HG02981 (cell line): ENCODE results near the gene STK36.

ENCODE experiments used
- ATAC-seq: cut with Tn5 transposase; IDR thresholded peaks from one replicate; pipeline ENCODE4 v1.9.1; 2021; ENCODE audit warnings: mild to moderate bottlenecking, moderate library complexity; ENCODE audit not compliant: unreplicated experiment

Gene STK36

GRCh38 chr2:218719457-218719856 is 47.6 kb downstream of the STK36 start:
- no peak for ATAC-seq

- ATAC-seq: no peak
Observed at GRCh38 chr2:218720048-218721041, 48.5 kb downstream of the STK36 start.

GRCh38 chr2:218721488-218721887 is 49.6 kb downstream of the STK36 start:
- ATAC-seq: no peak

- ATAC-seq: no peak
Observed at GRCh38 chr2:218721934-218722333, 50.0 kb downstream of the STK36 start.

GRCh38 chr2:218722419-218722818 is 50.5 kb downstream of the STK36 start:
- ATAC-seq: no peak

- no peak for ATAC-seq
Observed at GRCh38 chr2:218722876-218723785, 51.2 kb downstream of the STK36 start.

GRCh38 chr2:218726004-218726574 is 54.2 kb downstream of the STK36 start:
- no peak for ATAC-seq

- ATAC-seq: no peak
Observed at GRCh38 chr2:218727502-218728165, 55.7 kb downstream of the STK36 start.

GRCh38 chr2:218729640-218730039 is 57.8 kb downstream of the STK36 start:
- ATAC-seq: no peak

- ATAC-seq: no peak
Observed at GRCh38 chr2:218732052-218732760, 60.3 kb downstream of the STK36 start.

- no peak for ATAC-seq
Observed at GRCh38 chr2:218732761-218733158, 60.9 kb downstream of the STK36 start.

- no peak for ATAC-seq
Observed at GRCh38 chr2:218733171-218734021, 61.5 kb downstream of the STK36 start.

- ATAC-seq: no peak
Observed at GRCh38 chr2:218734190-218734975, 62.5 kb downstream of the STK36 start.

- no peak for ATAC-seq
Observed at GRCh38 chr2:218736531-218736930, 64.6 kb downstream of the STK36 start.

GRCh38 chr2:218743068-218743467 is 71.2 kb downstream of the STK36 start:
- no peak for ATAC-seq

- no peak for ATAC-seq
Observed at GRCh38 chr2:218744615-218745014, 72.7 kb downstream of the STK36 start.

GRCh38 chr2:218745160-218745558 is 73.3 kb downstream of the STK36 start:
- no peak for ATAC-seq
